Jurkat, Clone E6-1 (cell line): ENCODE measurements around the gene TCHH. TPM values are rescaled to one million over a fixed set of nuclear protein-coding genes. Genes with fewer than 3 reads are reported as not detected.
"Not testable (repeated sequence)": the region's sequence is repeated elsewhere in the genome, so short reads cannot be mapped to it uniquely, and the experiment has no call there.

Source experiments
- DNase-seq: peaks from one replicate; pipeline ENCODE4 v3.0.0-alpha.2; 2011; ENCODE audit warnings: low read depth, low spot score
- H3K4me3 ChIP-seq: 2 replicates; pipeline ENCODE4 v1.5.1; 2011; ENCODE audit warnings: mild to moderate bottlenecking, low read length, control low read depth, moderate library complexity
- polyA plus RNA-seq: library from polyadenylated mRNA; unstranded; fragments of >200 nt; gene quantifications from one replicate; pipeline ENCODE4 v1.2.1, GENCODE V29; 2012; ENCODE audit warnings: missing spikeins; ENCODE audit not compliant: insufficient read length, insufficient read depth

The TCHH gene, protein sequence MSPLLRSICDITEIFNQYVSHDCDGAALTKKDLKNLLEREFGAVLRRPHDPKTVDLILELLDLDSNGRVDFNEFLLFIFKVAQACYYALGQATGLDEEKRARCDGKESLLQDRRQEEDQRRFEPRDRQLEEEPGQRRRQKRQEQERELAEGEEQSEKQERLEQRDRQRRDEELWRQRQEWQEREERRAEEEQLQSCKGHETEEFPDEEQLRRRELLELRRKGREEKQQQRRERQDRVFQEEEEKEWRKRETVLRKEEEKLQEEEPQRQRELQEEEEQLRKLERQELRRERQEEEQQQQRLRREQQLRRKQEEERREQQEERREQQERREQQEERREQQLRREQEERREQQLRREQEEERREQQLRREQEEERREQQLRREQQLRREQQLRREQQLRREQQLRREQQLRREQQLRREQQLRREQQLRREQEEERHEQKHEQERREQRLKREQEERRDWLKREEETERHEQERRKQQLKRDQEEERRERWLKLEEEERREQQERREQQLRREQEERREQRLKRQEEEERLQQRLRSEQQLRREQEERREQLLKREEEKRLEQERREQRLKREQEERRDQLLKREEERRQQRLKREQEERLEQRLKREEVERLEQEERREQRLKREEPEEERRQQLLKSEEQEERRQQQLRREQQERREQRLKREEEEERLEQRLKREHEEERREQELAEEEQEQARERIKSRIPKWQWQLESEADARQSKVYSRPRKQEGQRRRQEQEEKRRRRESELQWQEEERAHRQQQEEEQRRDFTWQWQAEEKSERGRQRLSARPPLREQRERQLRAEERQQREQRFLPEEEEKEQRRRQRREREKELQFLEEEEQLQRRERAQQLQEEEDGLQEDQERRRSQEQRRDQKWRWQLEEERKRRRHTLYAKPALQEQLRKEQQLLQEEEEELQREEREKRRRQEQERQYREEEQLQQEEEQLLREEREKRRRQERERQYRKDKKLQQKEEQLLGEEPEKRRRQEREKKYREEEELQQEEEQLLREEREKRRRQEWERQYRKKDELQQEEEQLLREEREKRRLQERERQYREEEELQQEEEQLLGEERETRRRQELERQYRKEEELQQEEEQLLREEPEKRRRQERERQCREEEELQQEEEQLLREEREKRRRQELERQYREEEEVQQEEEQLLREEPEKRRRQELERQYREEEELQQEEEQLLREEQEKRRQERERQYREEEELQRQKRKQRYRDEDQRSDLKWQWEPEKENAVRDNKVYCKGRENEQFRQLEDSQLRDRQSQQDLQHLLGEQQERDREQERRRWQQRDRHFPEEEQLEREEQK (N-terminal part only)
- not detected for polyA plus RNA-seq

DNA sequence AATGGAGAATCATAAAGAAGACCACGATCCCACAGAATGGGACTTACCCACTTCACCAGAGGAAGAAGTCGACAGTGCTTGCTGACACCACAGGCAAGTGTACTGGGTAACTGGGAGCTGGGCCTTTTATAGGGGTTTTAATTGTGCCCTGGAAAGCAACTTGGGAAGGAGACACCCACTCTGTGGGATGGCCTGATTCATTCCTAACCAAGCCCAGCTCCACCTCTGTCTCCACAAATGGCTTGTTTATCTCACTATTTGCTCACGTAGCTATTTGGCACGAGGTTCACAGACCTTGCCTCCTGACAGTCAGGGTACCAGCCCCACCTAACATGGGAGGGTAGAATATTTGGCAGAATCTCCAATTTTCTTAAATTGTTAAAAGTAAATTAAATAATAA is at the start of gene TCHH:
TCHH (minus strand) TSS at position 101 of the 400 bp plus-strand sequence. CDS start 1,364 bp downstream, outside the sequence.
- H3K4me3 ChIP-seq: no peak within 1 kb of the TSS
- DNase-seq: no peak

DNA sequence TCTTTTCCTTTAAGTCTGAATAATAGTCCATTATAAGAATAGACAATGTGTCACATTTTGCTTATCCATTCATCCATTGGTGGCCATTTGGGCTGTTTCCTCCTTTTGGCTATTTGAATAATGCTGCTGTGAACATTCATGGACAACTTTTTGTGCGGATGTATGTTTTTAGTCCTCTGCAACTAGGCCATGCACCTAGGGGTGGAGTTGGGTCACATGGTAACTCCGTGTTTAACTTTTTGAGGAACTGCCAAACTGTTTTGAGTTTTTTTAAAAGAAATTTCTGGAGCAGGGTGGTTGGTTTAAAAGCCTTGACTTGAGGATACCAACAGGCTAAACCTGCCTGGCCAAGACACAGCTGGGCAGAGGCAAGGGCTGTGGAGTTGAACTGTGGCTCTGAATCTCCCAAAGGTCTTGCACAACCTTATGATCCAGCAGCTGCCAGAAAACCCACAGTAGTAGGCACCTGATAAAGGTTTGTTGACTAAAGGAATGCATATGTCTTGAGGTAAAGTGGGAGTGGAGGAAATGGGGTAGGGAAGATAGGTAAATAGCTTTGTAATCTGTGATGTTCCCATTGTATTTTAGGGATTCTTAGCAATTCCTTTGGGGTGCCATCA is 49.4 kb upstream of the TCHH start:
- no peak overlapping the region for H3K4me3 ChIP-seq
- no peak for DNase-seq

DNA sequence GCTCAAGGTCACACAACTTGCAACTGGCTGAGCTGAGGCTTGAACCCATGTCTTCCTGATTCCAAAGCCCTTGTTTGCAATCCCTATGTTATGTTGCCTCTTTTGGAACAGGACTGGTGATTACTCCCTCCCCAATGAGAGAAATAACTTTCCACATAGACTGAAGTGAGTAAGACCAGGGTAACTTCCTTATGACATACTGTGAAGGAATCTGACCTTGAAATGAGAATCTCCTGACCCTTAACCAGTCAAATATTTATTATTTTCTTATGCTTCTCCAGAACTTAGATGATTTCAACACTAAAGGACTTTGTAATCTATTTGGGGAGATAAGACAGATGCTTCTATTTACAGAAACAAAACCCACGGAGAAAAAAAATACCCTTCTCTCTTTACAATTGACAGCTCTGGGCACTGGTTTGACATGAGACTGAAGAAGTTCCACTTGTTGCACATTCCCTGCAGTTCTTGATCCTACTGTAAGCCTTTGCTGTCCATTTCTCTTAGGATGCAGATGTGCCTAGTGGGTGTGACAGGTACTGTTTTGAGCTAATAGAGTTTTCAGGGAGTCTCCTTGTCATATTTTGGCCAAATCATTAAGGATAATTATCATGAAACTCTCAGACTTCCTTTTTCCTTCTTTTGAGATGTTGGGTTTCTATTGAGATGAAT is 47.7 kb upstream of the TCHH start:
- no peak overlapping the region for H3K4me3 ChIP-seq
- DNase-seq: no peak

DNA sequence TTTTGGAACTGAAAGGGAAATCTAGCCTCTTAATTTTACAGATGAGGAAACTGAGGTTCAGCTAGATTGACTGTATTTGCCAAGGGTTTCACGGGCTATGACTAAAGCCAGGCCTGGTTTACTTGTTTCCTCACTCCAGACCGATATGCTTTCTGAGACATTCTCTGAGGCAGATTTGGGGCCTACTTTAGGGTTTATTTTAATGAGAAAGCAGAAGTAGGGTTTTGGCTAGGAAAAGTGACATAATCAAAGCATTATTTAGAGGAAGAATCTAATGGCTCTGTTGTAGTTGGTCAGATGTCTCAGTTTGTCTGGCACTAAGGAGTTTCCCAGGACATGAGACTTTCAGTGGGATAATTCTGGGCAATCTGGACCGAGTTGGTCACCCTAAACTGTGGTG is 45.3 kb upstream of the TCHH start:
- DNase-seq: no peak
- no peak overlapping the region for H3K4me3 ChIP-seq

DNA sequence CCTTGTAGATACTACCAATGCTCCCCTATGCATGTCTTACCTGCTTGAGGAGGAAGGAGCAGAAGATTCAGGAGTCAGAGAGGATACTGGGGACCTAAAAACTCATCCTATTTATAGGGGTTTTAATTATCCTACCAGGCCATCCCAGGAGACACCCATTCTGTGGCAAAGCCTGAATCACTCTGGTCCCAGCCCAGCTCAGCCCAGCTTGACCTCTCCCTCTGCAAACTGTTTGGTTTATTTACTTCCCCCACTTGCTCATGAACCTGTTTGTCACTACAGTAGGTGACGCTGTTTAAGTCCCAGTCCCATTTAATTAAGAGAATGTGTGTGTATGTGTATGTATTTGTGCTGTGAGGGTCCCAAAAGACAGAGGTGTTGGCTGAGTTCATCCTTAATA is 43.9 kb upstream of the TCHH start, which contains the start of gene RPTN:
RPTN (minus strand) TSS at position 85 of the 400 bp plus-strand sequence. CDS start 1,339 bp downstream, outside the sequence.
- no peak for DNase-seq
- no peak within 1 kb of the TSS for H3K4me3 ChIP-seq

DNA sequence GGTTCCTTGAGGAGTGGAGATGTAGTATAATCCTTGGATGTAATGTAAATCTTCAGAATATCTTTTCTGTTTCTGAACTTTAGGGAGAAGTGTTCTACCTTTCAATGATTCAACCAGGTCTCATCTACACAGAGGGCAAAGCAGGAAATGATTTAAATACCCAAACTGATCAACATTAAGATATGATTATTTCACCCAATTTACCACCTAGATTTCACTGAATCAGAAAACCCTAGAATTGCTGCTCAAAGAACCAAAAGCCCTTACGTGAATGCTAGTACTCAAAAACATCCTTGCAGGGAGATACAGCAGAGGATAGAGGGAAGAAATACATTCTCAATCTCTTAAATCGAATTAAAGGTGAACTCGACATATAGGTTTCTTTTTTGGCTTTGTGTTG is 38.8 kb upstream of the TCHH start:
- no peak for DNase-seq
- no peak overlapping the region for H3K4me3 ChIP-seq

DNA sequence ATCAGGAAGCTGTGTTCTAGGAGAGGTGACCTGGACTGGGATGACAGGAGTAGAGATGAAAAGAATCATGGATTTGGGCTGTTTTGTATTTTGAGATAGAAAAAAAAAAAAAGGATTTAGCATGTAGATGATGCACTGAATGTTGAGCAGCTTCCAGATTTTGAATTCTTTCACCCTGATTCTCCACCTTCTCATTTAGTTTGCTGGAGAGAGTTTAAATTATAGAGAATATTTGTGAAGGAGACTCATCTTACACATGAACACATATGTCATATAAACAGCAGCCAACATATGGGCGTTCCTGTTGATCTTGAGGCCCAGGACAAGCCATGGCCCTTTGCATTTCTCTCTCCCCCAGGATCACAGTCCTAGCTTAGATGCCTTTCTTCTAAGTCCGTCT is 36.4 kb upstream of the TCHH start:
- H3K4me3 ChIP-seq: no peak overlapping the region
- no peak for DNase-seq

DNA sequence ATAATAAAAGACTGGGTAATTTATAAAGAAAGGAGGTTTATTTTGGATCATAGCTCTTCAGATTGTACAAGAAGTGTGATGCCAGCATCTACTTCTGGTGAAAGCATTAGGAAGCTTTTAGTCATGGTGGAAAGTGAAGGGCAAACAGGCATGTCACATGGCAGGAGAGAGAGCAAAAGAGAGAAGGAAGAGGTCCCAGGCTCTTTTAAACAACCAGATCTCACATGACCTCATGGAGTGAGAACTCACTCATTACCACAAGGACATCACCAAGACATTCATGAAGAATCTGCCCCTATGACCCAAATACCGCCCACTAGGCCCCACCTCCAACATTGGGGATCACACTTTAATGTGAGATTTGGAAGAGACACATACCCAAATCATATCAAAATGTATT is 33.7 kb upstream of the TCHH start:
- no peak overlapping the region for H3K4me3 ChIP-seq
- no peak for DNase-seq

DNA sequence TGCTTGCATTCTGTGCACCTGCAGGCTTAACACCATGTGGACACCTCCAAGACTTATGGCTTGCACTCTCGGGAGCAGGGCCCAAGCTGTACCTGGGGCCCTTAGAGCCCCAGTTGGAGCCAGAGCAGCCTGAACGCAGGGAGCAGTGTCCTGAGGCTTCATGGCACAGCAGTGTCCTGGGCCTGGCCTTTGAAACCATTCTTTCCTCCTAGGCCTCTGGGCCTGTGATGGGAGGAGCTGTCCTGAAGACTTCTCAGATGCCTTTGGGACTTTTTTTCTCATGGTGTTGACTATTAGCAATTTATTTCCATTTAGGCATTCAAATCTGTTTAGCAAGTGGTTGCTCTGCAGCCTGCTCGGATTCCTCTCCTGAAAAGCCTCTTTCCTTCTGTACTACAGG is 32.8 kb upstream of the TCHH start:
- no peak for DNase-seq
- no peak overlapping the region for H3K4me3 ChIP-seq

DNA sequence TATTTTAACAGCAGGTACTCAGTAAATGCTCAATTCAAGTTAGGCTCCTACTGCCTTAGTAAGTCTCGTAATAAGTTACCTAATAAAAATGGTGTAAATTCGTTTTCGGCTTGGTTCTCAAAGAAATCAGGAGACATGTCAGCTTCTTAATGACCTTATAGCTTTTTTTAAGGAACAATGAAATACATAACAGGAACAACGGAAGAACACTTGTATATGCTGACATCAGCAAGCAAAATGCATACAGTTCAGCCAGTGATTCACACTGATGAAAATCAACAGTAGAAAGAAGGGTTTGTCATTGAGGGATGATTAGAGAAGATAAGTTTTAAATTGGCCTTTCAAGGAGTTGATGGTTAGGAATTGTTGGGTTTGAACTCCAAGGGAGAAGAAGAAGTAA is 30.5 kb upstream of the TCHH start:
- no peak for DNase-seq
- H3K4me3 ChIP-seq: no peak overlapping the region

DNA sequence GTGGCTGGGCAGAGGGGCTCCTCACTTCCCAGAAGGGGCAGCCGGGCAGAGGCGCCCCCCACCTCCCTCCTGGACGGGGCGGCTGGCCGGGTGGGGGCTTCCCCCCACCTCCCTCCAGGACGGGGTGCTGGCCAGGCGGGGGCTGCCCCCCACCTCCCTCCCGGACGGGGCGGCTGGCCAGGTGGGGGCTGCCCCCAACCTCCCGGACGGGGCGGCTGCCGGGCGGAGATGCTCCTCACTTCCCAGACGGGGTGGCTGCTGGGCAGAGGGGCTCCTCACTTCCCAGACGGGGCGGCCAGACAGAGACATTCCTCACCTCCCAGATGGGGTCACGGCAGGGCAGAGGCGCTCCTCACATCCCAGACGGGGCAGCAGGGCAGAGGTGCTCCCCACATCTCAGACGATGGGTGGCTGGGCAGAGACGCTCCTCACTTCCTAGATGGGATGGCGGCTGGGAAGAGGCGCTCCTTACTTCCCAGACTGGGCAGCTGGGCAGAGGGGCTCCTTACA is 29.5 kb upstream of the TCHH start:
- DNase-seq, H3K4me3 ChIP-seq: not testable (repeated sequence)

DNA sequence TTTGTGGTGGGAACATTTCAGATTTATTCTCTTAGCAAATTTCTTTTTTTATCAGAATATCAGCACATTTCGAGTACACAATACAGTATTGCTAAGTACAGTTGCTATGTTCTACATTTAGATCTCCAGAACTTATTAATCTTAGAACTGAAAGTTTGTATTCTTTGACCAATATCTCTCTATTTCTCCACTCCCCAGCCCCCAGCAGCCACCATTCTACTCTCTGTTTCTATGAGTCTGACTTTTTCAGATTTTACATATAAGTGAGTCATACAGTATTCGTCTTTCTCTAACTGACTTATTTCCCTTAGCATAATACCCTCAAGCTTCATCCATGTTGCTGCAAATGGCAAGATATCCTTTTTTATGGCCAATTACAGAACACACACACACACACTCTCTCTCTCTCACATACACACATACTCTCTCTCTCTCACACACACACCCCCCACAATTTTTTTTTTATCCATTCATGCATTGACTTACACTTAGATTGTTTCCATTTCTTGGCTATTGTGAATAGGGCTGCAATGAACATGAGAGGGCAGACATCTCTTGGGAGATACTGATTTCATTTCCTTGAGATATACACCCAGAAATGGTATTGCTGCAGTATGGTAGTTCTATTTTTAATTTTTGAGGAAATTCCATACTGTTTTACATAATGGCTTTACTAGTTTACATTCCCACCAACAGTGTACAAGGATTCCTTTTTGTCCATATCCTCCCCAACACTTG is 28.1 kb upstream of the TCHH start:
- H3K4me3 ChIP-seq: no peak overlapping the region
- DNase-seq: no peak

DNA sequence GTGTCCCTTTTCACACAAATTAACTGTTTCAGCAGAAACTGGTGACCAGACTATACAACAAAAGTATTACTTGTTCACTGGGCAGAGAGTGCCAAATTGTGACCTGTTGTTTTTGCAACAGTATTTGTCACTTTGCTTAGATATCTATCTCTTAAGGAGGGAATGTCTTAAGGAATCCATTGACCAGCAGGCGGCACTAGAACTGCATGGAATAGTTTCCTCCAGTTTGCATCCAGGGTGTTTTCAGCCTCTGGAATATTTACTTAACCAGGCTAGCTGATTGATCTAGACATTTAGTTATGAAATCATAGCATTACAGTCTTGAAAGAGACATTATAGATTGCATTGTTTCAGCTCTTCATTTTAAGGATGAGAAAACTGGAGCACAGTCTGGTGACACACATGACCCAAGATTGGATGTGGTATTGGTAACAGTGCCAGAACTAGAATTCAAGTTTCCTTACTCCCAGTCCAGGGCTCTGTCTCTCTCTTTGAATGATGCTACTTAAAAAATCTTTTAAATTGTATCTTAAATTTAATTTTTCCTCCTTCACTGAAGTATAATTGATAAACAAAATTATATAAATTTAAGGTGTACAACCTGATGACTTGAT is 26.8 kb upstream of the TCHH start:
- H3K4me3 ChIP-seq: no peak overlapping the region
- peak; percentile 22 for DNase-seq

DNA sequence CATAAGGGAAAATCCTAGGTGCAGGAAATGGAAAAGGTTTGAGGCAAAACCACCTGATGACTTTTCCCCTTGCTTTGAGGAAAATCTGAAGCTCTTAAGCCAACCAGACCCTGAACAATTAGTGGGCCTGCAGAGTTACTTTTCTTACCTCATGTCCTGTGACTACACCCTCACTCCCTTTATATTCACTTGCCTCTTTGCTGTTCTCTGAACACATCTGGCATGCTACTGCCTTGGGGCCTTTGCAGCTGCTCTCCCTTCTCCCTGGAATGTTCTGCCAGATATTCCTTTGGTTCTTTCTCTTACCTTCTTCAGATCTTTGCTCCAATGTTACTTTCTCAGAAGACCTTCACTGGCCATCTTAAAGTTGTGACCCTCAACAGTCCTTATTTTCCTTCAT is 22.0 kb upstream of the TCHH start:
- DNase-seq: no peak
- H3K4me3 ChIP-seq: no peak overlapping the region

DNA sequence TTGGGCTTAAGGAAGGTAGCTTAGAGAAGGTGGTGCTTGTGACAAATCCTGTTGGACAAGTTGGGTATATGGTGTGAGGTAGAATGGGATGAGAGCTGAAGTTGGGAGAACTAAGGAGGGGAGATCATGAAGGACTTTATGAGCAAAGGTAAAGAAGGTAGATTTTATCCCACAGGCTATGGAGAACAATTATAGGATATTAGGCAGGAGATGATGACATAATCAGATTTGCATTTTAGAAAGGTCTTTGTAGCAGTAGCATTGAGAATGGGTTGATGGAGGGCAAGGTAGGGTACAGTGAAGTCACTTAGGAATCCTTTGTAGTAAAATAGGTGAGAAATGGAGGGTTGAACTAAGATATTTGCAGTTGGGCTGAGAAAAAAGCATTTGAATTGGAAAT is 14.9 kb upstream of the TCHH start:
- H3K4me3 ChIP-seq: no peak overlapping the region
- no peak for DNase-seq

DNA sequence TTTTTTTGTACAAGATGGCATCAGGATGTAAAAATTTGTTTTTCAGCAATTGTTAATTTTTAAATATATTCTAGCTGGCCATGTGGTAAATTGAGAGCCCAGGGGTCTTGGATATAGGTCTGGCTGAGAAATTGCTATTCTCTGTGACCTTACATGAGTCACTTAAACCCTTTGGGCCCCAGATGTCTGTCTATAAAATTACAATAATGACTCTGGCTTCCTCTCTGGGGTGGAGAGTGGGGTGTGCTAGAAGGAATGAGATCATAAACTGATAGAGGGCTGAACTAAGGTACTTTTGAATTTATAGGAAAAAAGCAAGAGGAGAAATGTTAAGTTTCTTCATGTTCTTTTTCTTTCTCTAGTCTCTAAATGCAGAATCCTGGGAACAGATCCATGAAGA is 12.4 kb upstream of the TCHH start:
- no peak overlapping the region for H3K4me3 ChIP-seq
- DNase-seq: no peak

DNA sequence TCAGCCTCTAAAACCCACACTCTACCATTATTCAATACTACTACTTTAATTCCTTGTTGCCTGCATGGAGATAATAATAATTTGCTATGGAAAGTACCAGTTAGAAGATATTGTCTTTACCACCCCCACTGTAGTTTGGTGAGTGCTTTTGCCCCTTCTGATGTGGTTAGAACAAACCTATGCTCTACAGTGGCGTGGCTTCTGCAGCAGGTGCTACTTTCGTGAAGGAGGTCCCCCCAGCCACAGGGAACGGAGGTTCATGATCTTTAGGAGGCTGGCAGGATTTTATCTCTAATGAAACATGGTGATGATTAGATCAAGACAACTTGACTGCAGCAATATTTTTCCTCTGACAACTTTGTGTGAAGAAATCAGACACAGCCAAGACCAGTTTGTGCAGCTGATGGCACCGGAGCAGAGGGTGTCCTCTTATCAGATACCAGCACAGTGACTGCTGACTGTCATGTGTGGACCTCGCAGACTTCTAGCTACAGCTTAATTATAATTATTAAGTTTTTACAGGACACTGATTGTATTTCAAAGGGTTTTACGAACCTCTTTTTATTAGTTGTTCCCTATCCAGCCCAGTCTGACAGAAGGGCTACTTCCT is 10.7 kb upstream of the TCHH start:
- peak; percentile 93 for DNase-seq
- H3K4me3 ChIP-seq: no peak overlapping the region
